ENCODE data around the gene ZBTB33.

The ZBTB33 gene, protein sequence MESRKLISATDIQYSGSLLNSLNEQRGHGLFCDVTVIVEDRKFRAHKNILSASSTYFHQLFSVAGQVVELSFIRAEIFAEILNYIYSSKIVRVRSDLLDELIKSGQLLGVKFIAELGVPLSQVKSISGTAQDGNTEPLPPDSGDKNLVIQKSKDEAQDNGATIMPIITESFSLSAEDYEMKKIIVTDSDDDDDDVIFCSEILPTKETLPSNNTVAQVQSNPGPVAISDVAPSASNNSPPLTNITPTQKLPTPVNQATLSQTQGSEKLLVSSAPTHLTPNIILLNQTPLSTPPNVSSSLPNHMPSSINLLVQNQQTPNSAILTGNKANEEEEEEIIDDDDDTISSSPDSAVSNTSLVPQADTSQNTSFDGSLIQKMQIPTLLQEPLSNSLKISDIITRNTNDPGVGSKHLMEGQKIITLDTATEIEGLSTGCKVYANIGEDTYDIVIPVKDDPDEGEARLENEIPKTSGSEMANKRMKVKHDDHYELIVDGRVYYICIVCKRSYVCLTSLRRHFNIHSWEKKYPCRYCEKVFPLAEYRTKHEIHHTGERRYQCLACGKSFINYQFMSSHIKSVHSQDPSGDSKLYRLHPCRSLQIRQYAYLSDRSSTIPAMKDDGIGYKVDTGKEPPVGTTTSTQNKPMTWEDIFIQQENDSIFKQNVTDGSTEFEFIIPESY

DNA sequence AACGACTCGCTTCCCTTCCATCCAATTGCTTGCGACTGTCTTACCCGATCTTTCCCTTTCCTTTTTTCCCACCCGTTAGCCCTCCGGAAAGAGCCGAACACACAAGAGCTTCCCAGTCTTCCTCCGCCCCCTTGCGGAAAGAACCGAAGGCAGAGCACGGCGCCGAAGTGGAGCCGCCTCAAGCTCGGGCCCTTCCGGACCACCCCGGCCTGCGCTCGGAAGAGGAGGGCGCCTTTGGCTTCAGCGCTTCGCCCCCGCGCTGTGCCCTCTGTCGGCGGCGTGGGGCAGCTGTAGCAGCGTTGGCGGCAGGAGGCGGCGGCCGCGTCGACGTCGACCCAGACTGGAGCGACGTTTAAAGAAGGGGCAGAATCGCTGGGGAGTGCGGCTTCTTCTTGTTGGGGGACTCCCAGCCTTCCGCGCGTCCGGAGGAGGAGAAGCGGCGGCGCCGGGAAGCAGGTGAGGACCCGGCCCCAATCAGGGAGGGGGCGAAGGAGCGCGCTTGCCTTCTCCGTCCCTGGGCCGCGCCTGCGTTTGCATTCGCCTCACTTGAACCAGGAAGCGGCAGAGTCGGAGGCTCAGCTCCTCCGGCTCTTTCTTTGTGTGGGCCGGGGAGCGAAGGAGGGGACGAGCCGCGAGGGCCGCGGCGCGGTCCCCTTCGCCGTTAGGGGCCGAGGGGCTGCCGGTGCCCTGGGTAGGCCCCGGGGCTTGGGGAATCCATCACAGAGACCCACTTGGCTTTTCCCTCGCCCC, at the start of gene ZBTB33:
Gene ZBTB33, plus strand, starts transcription at position 291 of the 750 bp plus-strand sequence. CDS start 2,604 bp downstream, outside the sequence.
- TF ChIP-seq, protein P1, sequence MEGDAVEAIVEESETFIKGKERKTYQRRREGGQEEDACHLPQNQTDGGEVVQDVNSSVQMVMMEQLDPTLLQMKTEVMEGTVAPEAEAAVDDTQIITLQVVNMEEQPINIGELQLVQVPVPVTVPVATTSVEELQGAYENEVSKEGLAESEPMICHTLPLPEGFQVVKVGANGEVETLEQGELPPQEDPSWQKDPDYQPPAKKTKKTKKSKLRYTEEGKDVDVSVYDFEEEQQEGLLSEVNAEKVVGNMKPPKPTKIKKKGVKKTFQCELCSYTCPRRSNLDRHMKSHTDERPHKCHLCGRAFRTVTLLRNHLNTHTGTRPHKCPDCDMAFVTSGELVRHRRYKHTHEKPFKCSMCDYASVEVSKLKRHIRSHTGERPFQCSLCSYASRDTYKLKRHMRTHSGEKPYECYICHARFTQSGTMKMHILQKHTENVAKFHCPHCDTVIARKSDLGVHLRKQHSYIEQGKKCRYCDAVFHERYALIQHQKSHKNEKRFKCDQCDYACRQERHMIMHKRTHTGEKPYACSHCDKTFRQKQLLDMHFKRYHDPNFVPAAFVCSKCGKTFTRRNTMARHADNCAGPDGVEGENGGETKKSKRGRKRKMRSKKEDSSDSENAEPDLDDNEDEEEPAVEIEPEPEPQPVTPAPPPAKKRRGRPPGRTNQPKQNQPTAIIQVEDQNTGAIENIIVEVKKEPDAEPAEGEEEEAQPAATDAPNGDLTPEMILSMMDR (IDR thresholded peaks at IDR 0.05) = peak; percentile 66
- H3K4me3 ChIP-seq = peak within 1 kb of the TSS; percentile 75
- peak; percentile 92 for DNase-seq (ENCODE audit: low spot score)
- H3K27ac ChIP-seq = peak within 1 kb of the TSS; percentile 40 to 86

DNA sequence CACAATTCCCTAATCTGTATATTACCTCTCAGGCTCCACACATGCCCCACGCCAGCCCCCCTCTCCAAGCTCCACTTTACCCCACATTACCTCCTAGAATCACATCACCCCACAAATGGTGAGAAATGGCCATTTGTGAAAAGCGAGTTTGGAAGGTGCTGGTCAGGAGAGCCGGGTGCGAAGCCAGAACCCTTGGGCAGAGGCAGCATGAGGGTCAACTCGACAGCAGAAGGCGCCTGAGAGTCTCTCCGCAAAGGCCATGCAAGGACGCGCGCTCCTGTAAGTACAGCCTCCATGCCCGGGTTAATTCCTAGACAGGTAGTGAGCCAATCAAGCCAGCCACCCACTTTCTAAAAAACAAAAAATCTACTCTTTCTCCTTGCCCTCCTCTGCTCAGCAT, 49.8 kb upstream of the ZBTB33 start:
- TF ChIP-seq, protein P1 (IDR thresholded peaks at IDR 0.05) = no peak
- DNase-seq (ENCODE audit: low spot score) = no peak
- Histone ChIP-seq H3K4me3 (no peak overlapping the region), H3K27ac (no peak overlapping the region)

DNA sequence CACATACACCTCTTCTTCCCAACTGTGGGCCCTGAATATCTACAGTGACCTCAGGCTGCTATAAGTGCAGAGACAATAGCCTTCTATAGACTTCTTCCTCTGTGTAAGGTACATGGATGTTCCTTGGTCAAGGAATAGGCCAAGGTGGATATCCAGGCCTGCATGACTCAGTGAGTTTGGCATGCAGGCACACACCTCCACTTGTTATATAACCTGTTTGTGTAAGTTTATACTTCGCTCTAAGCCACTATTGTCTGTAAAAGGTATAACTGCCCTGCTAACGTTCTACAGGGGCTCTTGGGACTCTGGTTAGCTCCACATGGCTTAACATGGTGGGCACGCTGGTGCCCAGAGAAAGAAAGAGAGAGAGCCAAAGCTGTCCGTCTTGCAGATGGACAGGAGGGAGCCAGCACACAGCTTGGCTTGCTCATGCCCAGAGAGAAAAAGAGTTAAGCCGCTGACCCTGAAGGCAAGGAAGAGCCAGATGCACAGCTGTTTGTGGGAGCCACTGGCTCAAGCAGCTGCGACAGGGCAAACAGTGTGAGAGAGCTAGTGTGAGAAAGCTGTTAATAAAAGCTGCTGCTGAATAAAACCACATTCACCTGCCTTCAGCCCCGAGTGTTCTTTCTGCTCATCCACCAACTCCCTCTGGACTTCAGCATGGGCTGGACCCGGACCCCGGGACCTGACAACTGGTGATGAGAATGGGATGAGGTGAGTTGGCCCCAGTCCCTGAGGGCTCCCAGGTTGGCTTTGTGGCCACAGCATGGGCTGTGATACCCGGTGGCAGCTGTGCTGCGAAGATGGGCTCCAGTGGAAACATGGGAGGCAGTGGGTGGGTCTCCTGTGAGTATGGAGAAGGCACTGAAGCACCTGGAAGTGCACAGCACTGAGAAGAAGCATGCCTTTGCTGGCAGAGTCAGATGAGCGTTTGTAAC, 44.5 kb upstream of the ZBTB33 start:
- TF ChIP-seq, protein P1 (IDR thresholded peaks at IDR 0.05) = no peak
- H3K27ac ChIP-seq = no peak overlapping the region
- no peak for DNase-seq (ENCODE audit: low spot score)
- H3K4me3 ChIP-seq = no peak overlapping the region

DNA sequence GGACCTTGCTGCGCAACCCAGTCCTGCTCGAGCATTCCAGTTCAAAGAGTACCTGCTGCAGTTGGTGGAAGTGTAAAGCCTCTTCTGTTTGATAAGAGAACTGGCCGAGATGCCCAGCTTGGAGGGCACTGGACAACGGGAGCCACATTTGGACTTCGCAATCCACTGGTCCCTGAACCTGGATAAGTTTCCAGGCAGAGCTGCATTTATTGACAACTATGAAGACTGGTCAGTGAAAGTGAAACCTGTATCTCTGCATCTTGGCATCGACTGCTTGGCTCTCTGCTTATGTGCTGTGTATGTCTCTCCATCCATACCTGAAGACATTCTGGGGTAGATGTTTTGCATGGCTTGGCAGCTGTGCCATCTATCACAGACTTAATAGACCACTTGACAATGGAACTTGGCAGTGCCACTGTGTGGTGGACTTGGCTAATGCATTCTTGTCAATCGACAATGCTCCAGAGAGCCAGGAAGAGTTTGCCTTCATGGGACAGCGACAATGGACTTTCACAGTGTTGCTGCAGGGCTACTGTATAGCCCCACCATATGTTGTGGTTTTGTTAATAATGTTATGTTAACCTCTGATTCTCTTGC, 43.5 kb upstream of the ZBTB33 start:
- DNase-seq (ENCODE audit: low spot score) = no peak
- Histone ChIP-seq H3K4me3 (no peak overlapping the region), H3K27ac (no peak overlapping the region)
- TF ChIP-seq, protein P1 (IDR thresholded peaks at IDR 0.05) = no peak

DNA sequence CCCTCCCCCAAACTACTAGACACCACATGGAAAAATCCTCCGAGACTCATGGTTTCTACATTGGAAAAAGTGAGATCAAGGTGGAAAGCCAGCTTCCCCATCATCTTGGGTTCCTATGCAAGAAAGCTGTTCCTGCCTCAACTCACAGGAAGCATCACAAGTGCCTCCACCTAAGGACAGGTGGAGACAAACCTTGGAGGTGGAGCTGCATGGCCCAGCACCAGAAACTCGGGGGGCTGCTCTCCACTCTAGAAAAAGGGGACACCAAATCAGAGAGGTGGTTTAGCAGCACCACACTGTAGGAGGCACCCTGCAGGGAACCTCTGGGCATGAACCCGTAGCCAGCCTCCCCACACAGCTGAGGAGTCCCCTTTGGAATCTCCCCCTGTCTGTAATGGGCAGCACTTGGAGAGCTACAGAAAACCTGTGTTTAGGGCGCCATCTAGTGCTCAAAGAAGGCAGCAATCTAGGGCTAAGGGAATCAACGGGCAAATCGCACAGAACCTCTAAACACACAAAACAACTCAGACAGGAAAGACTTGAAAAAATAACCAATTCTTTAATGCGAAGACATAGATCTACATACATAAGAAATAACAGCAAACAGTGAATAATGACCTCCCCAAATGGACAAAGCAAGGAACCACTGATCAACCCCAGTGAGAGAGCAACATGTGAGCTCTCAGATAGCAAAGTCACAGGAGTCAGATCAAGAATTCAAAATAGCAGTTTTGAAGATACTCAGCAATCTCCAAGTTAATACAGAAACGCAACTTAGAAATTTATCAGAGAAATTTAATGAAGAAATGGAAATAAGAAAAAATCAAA, 37.0 kb upstream of the ZBTB33 start:
- no peak for DNase-seq (ENCODE audit: low spot score)

More for the DNA sequence above, 37.0 kb upstream of the ZBTB33 start:
- Histone ChIP-seq H3K27ac (no peak overlapping the region), H3K4me3 (no peak overlapping the region)
- TF ChIP-seq, protein P1 (IDR thresholded peaks at IDR 0.05) = peak; percentile 57

All from coronary artery (tissue), 2 donors.